Natural killer cell (primary cell): ENCODE results near the gene RPS27L. TPM values are rescaled to one million over a fixed set of nuclear protein-coding genes. Genes with fewer than 3 reads are reported as not detected.
A peak's percentile ranks its signal among the peaks of the same experiment; 100 is the strongest.

Source experiments
- ATAC-seq, 3 donors: fragments of 150-1000 bp in 2 of 3; fragments of 200-7000 bp in 1 of 3; cut with Tn5 transposase; 1 replicate in 1 of 3; 2 replicates in 2 of 3; pipeline ENCODE4 v1.10.0; 2021; ENCODE audit warnings: mild to moderate bottlenecking in 2 of 3, moderate library complexity in 2 of 3
- DNase-seq, 2 donors: peaks; one replicate each; pipeline versions ENCODE4 v3.0.0 to v3.0.0-alpha.2; 2013 to 2021; ENCODE audit warnings: mixed read lengths in 1 of 2
- H3K27ac ChIP-seq: one replicate; pipeline ENCODE4 v1.5.1; 2013; ENCODE audit warnings: mild to moderate bottlenecking, low read length
- H3K27me3 ChIP-seq: one replicate; pipeline ENCODE4 v1.6.1; 2013; ENCODE audit warnings: low read length; ENCODE audit not compliant: control insufficient read depth, insufficient read depth
- H3K36me3 ChIP-seq: one replicate; pipeline ENCODE4 v1.6.1; 2013; ENCODE audit warnings: low read length; ENCODE audit not compliant: control insufficient read depth, insufficient read depth
- H3K4me1 ChIP-seq: one replicate; pipeline ENCODE4 v1.6.1; 2013; ENCODE audit warnings: low read length; ENCODE audit not compliant: control insufficient read depth, insufficient read depth
- H3K4me3 ChIP-seq: one replicate; pipeline ENCODE4 v1.5.1; 2013; ENCODE audit warnings: low read length
- H3K9me3 ChIP-seq: one replicate; pipeline ENCODE4 v1.6.1; 2013; ENCODE audit warnings: low read length; ENCODE audit not compliant: control insufficient read depth, insufficient read depth
- H3K27ac Mint-ChIP-seq, 2 donors: one replicate each; pipeline ENCODE4 v1.8.0; 2022; ENCODE audit warnings: mild to moderate bottlenecking in 2 of 2, mixed read lengths in 2 of 2, moderate library complexity in 1 of 2
- H3K27me3 Mint-ChIP-seq, 2 donors: one replicate each; pipeline ENCODE4 v1.8.0; 2022; ENCODE audit warnings: low read depth in 2 of 2, mixed read lengths in 2 of 2
- H3K36me3 Mint-ChIP-seq: one replicate; pipeline ENCODE4 v1.8.0; 2022; ENCODE audit warnings: mixed read lengths
- H3K4me1 Mint-ChIP-seq, 2 donors: one replicate each; pipeline ENCODE4 v1.8.0; 2022; ENCODE audit warnings: mixed read lengths in 2 of 2
- H3K4me3 Mint-ChIP-seq: one replicate; pipeline ENCODE4 v1.8.0; 2022; ENCODE audit warnings: mild to moderate bottlenecking, moderate library complexity, mixed read lengths
- H3K9me3 Mint-ChIP-seq, 2 donors: one replicate each; pipeline ENCODE4 v1.8.0; 2022; ENCODE audit warnings: mixed read lengths in 2 of 2
- WGBS: methylation state at CpG from one replicate; pipeline ENCODE4 v1.1.7; 2013; ENCODE audit warnings: missing lambda C conversion rate; ENCODE audit not compliant: insufficient coverage; 5-methylcytosine and 5-hydroxymethylcytosine counted together
- intact Hi-C: fragments of 100-400 bp; cut with micrococcal nuclease; formaldehyde crosslinking; loops from one replicate; pipeline ENCODE4 v1.14.2; 2022
- total RNA-seq, 4 donors: library from RNA; stranded (reverse); fragments of 120-200 nt in 1 of 4; gene quantifications; one replicate each; pipeline versions ENCODE4 v1.2.3 to v1.2.4, GENCODE V29; 2013 to 2022
- TF ChIP-seq, protein P1 (sequence below): fragments of 200-600 bp; IDR thresholded peaks from one replicate; pipeline ENCODE4 v1.8.0; 2022; ENCODE audit warnings: antibody characterized with exemption

The RPS27L gene
- total RNA-seq, 3 donors from 2014 or later (not counting 1 experiment from before 2014, with no cell fraction given), result 50.4 to 63.3 (median 52.2) TPM

DNA sequence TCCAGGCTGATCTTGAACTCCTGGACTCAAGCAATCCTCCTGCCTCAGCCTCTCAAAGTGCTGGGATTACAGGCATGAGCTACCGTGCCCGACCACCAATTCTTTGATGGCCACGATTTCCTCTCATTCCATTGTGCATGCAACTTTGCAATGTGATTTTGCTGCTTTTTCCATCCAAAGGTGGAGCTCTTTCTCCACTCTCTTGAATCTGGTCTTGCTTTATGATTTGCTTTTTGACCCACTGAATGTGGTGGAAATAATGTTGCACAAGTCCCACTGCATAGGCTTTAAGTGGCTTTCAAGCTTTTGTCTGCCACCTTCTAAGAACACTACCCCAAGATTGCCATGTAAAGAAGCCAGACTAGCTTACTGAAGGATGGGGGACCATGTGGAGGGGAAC is 10.6 kb downstream of the RPS27L start:
- no peak for ATAC-seq

DNA sequence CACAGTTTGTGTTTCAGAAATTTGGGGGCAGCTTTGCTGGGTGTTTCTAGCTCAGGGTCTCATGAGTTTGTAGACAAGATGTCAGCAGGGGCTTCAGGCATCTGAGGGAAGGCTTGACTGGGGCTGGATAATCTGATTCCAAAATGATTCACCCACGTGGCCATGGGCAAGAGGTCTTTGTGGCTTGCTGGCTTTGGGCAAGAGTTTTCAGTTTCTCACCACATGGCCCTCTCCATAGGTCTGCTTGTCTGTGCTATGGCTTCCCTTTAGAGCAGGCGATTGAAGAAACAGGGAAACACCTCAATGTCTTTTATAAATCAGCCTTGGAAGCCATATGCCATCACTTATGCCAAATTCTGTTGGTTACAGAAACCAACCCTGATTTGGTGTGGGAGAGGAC is 11.9 kb downstream of the RPS27L start:
- TF ChIP-seq, protein P1, sequence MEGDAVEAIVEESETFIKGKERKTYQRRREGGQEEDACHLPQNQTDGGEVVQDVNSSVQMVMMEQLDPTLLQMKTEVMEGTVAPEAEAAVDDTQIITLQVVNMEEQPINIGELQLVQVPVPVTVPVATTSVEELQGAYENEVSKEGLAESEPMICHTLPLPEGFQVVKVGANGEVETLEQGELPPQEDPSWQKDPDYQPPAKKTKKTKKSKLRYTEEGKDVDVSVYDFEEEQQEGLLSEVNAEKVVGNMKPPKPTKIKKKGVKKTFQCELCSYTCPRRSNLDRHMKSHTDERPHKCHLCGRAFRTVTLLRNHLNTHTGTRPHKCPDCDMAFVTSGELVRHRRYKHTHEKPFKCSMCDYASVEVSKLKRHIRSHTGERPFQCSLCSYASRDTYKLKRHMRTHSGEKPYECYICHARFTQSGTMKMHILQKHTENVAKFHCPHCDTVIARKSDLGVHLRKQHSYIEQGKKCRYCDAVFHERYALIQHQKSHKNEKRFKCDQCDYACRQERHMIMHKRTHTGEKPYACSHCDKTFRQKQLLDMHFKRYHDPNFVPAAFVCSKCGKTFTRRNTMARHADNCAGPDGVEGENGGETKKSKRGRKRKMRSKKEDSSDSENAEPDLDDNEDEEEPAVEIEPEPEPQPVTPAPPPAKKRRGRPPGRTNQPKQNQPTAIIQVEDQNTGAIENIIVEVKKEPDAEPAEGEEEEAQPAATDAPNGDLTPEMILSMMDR, result no peak
- Histone ChIP-seq H3K27me3 (no peaks in the 10 kb centered on the region), H3K9me3 (no peaks in the 10 kb centered on the region), H3K4me3 (no peak overlapping the region), H3K36me3 (peaks cover 4% of the 10 kb centered on the region), H3K4me1 (no peaks in the 10 kb centered on the region), H3K27ac (no peak overlapping the region)
- Mint-ChIP-seq H3K4me1 (no peaks in the 10 kb centered on the region), H3K27ac (no peak overlapping the region), H3K4me3 (no peak overlapping the region), H3K27me3 (no peaks in the 10 kb centered on the region), H3K9me3 (no peaks in the 10 kb centered on the region), H3K36me3 (no peaks in the 10 kb centered on the region)
- WGBS, result 91% methylated on average over 2 of the region's 2 CpGs
- no peak for DNase-seq
- no peak for ATAC-seq
- intact Hi-C loops, result no loop called here

More for the DNA sequence above, 10.6 kb downstream of the RPS27L start:
- intact Hi-C loops, result no loop called here
- Mint-ChIP-seq H3K4me3 (no peak overlapping the region), H3K9me3 (no peaks in the 10 kb centered on the region), H3K27ac (peak overlapping the region in 1 of 2 donors; percentile 33), H3K4me1 (no peaks in the 10 kb centered on the region), H3K27me3 (no peaks in the 10 kb centered on the region), H3K36me3 (no peaks in the 10 kb centered on the region)
- no peaks in the 10 kb centered on the region for H3K4me1 ChIP-seq
- WGBS, result 64% methylated on average over 3 of the region's 3 CpGs
- TF ChIP-seq, protein P1, result no peak
- H3K4me3 ChIP-seq, result no peak overlapping the region
- H3K9me3 ChIP-seq, result no peaks in the 10 kb centered on the region
- H3K36me3 ChIP-seq, result peaks cover 4% of the 10 kb centered on the region
- peak in 1 of 2 donors; percentile 14 for DNase-seq
- no peak overlapping the region for H3K27ac ChIP-seq
- no peaks in the 10 kb centered on the region for H3K27me3 ChIP-seq

DNA sequence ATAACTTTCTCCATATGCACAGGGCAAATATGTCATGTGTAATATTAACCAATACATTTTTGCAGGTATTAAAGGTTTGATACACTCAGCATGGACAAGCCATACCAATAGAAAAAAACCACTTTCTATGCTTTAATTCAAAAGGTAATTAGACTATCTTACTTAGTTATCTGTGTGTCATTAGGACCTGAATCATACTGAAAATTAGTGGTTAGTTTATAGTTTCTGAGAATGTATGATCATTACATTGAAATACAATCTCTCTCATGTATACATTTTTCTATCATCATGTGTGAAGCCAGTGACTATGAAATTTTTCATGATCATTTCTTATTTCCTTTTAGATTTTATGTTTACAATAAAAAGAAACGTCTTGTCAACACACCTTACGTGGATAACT is 16.3 kb downstream of the RPS27L start:
- Mint-ChIP-seq H3K36me3 (no peaks in the 10 kb centered on the region), H3K27me3 (no peaks in the 10 kb centered on the region), H3K4me1 (no peaks in the 10 kb centered on the region), H3K9me3 (no peaks in the 10 kb centered on the region), H3K4me3 (no peak overlapping the region), H3K27ac (no peak overlapping the region)
- WGBS, result no CpG with 5 or more reads among the region's 2 CpGs
- Histone ChIP-seq H3K9me3 (no peaks in the 10 kb centered on the region), H3K4me1 (no peaks in the 10 kb centered on the region), H3K27me3 (no peaks in the 10 kb centered on the region), H3K36me3 (peaks cover 4% of the 10 kb centered on the region), H3K4me3 (no peak overlapping the region), H3K27ac (no peak overlapping the region)
- TF ChIP-seq, protein P1, result no peak
- no peak for DNase-seq
- no peak for ATAC-seq
- intact Hi-C loops, result no loop called here

DNA sequence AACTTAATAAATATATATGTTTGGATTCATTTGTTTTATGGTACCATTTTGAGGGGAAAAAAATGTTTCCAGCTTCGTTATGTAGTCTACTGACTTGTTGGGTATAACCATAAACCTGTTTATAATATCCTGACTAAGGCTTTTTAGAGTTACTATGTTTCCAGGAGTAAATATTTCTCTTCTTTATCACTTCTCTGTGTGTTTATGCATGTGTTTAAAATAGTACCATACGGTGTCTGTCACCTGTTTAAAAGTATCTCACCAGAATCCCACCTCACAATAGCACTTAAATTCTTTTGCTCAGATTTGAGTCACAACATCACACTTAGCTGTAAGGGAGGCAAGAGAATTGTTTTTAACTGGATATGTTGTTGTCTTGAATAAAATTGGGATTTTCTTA is 20.5 kb downstream of the RPS27L start:
- no peak overlapping the region for H3K4me3 ChIP-seq
- H3K9me3 ChIP-seq, result no peaks in the 10 kb centered on the region
- no peak for DNase-seq
- no peaks in the 10 kb centered on the region for H3K4me1 ChIP-seq
- Mint-ChIP-seq H3K27me3 (no peaks in the 10 kb centered on the region), H3K4me3 (no peak overlapping the region), H3K27ac (no peak overlapping the region), H3K4me1 (no peaks in the 10 kb centered on the region), H3K9me3 (no peaks in the 10 kb centered on the region), H3K36me3 (no peaks in the 10 kb centered on the region)
- TF ChIP-seq, protein P1, result no peak
- intact Hi-C loops, result no loop called here
- no peaks in the 10 kb centered on the region for H3K27me3 ChIP-seq
- H3K27ac ChIP-seq, result no peak overlapping the region
- H3K36me3 ChIP-seq, result no peaks in the 10 kb centered on the region
- 100% methylated on average over 1 of the region's 2 CpGs for WGBS
- ATAC-seq, result no peak
